Measurements from ENCODE around the gene NME7.
A peak's percentile ranks its signal among the peaks of the same experiment; 100 is the strongest.

NME7 gene

GRCh38 chr1:169112241-169112640, 255.4 kb downstream of the NME7 start:
- ChIA-PET CTCF (interaction anchor here (0.7 kb wide), 1 partner anchor 91 kb away, joined by 3 read pairs; no protein-coding TSS in a partner anchor), POLR2A (ENCODE audit: low non-redundant PET) (no interaction called here)
- TF ChIP-seq CTCF (conservative IDR thresholded peaks at IDR 0.05; ENCODE audit: low read depth): no peak
- DNase-seq (ENCODE audit: low spot score): no peak
- peak overlapping the region; percentile 71 for H3K27ac ChIP-seq

- DNase-seq (ENCODE audit: low spot score): no peak
- CTCF ChIA-PET: interaction anchor here (0.6 to 1.0 kb wide), 4 partner anchors 22 to 277 kb away, joined by 3 to 4 read pairs (median 3); no protein-coding TSS in a partner anchor
- TF ChIP-seq CTCF (conservative IDR thresholded peaks at IDR 0.05; ENCODE audit: low read depth): no peak
- POLR2A ChIA-PET (ENCODE audit: low non-redundant PET): no interaction called here
- H3K27ac ChIP-seq: peak overlapping the region; percentile 61
These were observed 256.1 kb downstream of the NME7 start for GRCh38 chr1:169111472-169111871.

- CTCF ChIA-PET: interaction anchor here (0.6 to 1.2 kb wide), 3 partner anchors 22 to 276 kb away, joined by 3 to 4 read pairs (median 3); no protein-coding TSS in a partner anchor
- no peak for DNase-seq (ENCODE audit: low spot score)
- POLR2A ChIA-PET (ENCODE audit: low non-redundant PET): no interaction called here
- peak overlapping the region; percentile 61 for H3K27ac ChIP-seq
- TF ChIP-seq CTCF (conservative IDR thresholded peaks at IDR 0.05; ENCODE audit: low read depth): no peak
These were observed 256.7 kb downstream of the NME7 start for GRCh38 chr1:169110689-169111447.

GRCh38 chr1:169110236-169110635, 257.4 kb downstream of the NME7 start:
- TF ChIP-seq CTCF (conservative IDR thresholded peaks at IDR 0.05; ENCODE audit: low read depth): no peak
- DNase-seq (ENCODE audit: low spot score): no peak
- no peak overlapping the region for H3K27ac ChIP-seq
- ChIA-PET CTCF (interaction anchor here (1.0 to 1.2 kb wide), 2 partner anchors 23 to 238 kb away, joined by 3 to 4 read pairs; no protein-coding TSS in a partner anchor), POLR2A (ENCODE audit: low non-redundant PET) (no interaction called here)

GRCh38 chr1:169109561-169110134, 257.9 kb downstream of the NME7 start:
- DNase-seq (ENCODE audit: low spot score): peak; percentile 62
- CTCF ChIA-PET: interaction anchor here (0.6 to 1.3 kb wide), 5 partner anchors 9 to 460 kb away, joined by 3 to 4 read pairs (median 4); no protein-coding TSS in a partner anchor
- no peak for TF ChIP-seq CTCF (conservative IDR thresholded peaks at IDR 0.05; ENCODE audit: low read depth)
- POLR2A ChIA-PET (ENCODE audit: low non-redundant PET): no interaction called here
- H3K27ac ChIP-seq: peak overlapping the region; percentile 90

- peak overlapping the region; percentile 90 for H3K27ac ChIP-seq
- CTCF ChIA-PET: interaction anchor here (0.6 to 1.3 kb wide), 4 partner anchors 9 to 460 kb away, joined by 3 to 4 read pairs (median 4); no protein-coding TSS in a partner anchor
- DNase-seq (ENCODE audit: low spot score): no peak
- TF ChIP-seq CTCF (conservative IDR thresholded peaks at IDR 0.05; ENCODE audit: low read depth): peak; percentile 70
- POLR2A ChIA-PET (ENCODE audit: low non-redundant PET): no interaction called here
These were observed 258.6 kb downstream of the NME7 start for GRCh38 chr1:169108863-169109560.
